K562 (cell line): ENCODE results near the gene ANO1.

Experiments used
- CHD7 ChIP-seq: fragments of 200-600 bp; sonication (generic); IDR thresholded peaks from one replicate; pipeline ENCODE4 v1.6.1; 2012; ENCODE audit warnings: mild to moderate bottlenecking, low read depth, low read length, inconsistent platforms
- GTF2F1 ChIP-seq: IDR thresholded peaks from 2 replicates; pipeline ENCODE4 v1.6.1; 2011; ENCODE audit warnings: low read depth, low read length, improper control_type of control experiment

GRCh38 chr11:70169127-70169526, 91.0 kb downstream of the ANO1 start:
- TF ChIP-seq CHD7 (no peak), GTF2F1 (no peak)
